ENCODE results near the gene MYCL.

MYCL gene

GRCh38 chr1:39925721-39926342, 24.1 kb upstream of the MYCL start:
- Histone ChIP-seq H3K36me3 (ENCODE audit: control insufficient read depth in 2 of 2, insufficient read depth in 1 of 2, low read length in 2 of 2) (no peaks in the 10 kb centered on the region), H3K4me3 (ENCODE audit: low read depth, low read length) (no peak overlapping the region), H3K27ac (ENCODE audit: extremely low read depth, low read depth, low read length) (no peak overlapping the region), H3K9me3 (ENCODE audit: control insufficient read depth, insufficient read depth, low read depth, low read length) (no peaks in the 10 kb centered on the region), H3K4me1 (ENCODE audit: control insufficient read depth, insufficient read depth, low read length) (no peaks in the 10 kb centered on the region)
- ChIA-PET CTCF (interaction anchor here (0.5 to 4.4 kb wide), 7 partner anchors 8 to 159 kb away, joined by 3 to 26 read pairs (median 3); no protein-coding TSS in a partner anchor), POLR2A (interaction anchor here (1.0 to 1.1 kb wide), 2 partner anchors 30 to 114 kb away, joined by 3 to 4 read pairs; partner anchors contain the start of gene CAP1)
- 0 out of 2 replicates have a peak, but pooled peaks have one; percentile 29 for TF ChIP-seq GLI4 (tag by site-specific recombination; IDR thresholded peaks at IDR 0.05)
- no peak for TF ChIP-seq ZNF354C (tag by site-specific recombination; IDR thresholded peaks at IDR 0.05; ENCODE audit: borderline replicate concordance, low read depth)
- peak; percentile 44; the same call in 1 of the 2 replicates for TF ChIP-seq ZIC2 (tag by site-specific recombination; IDR thresholded peaks at IDR 0.05)

DNA sequence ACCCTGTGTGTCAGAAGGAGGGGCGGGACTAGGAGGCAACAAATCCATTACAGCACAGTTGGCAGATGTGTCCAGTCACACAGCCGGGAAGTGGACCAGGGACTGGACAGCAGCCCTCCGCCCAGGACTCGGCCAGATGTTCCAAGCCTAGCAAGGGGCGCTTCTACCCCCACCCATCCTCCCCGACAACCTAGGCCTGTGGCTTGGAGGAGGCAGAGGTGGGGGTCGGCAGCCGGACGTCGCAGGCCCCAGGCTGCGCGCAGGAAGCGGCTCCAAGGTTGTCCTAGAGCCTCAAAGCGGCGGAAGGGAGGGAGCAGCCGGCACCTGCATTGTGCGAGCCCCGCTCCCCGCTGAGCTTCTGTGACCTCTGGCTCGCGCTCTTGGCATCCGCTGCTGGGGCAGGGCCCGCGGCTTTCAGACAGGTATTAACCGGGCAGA, 20.6 kb upstream of the MYCL start:
- Histone ChIP-seq H3K36me3 (ENCODE audit: control insufficient read depth in 2 of 2, insufficient read depth in 1 of 2, low read length in 2 of 2) (no peaks in the 10 kb centered on the region), H3K9me3 (ENCODE audit: control insufficient read depth, insufficient read depth, low read depth, low read length) (no peaks in the 10 kb centered on the region), H3K4me1 (ENCODE audit: control insufficient read depth, insufficient read depth, low read length) (no peaks in the 10 kb centered on the region), H3K4me3 (ENCODE audit: low read depth, low read length) (no peak overlapping the region), H3K27ac (ENCODE audit: extremely low read depth, low read depth, low read length) (no peak overlapping the region)
- CTCF ChIA-PET = interaction anchor here (1.1 to 9.4 kb wide), 4 partner anchors 15 to 122 kb away, joined by 3 to 188 read pairs (median 68); no protein-coding TSS in a partner anchor
- POLR2A ChIA-PET = no interaction called here
- no peak for TF ChIP-seq ZNF292 (tag by site-specific recombination; IDR thresholded peaks at IDR 0.05; ENCODE audit: borderline replicate concordance, low read depth)
- TF ChIP-seq ZNF596 (tag by site-specific recombination; IDR thresholded peaks at IDR 0.05) = no peak
- no peak for TF ChIP-seq ZNF311 (tag by site-specific recombination; IDR thresholded peaks at IDR 0.05; ENCODE audit: borderline replicate concordance)
- TF ChIP-seq ZNF335 (tag by site-specific recombination; conservative IDR thresholded peaks at IDR 0.05) = no peak
- no peak for TF ChIP-seq GLI4 (tag by site-specific recombination; IDR thresholded peaks at IDR 0.05)
- no peak for TF ChIP-seq ZNF37A (tag by site-specific recombination; IDR thresholded peaks at IDR 0.05)
- TF ChIP-seq ZNF169 (tag by site-specific recombination; IDR thresholded peaks at IDR 0.05) = no peak
- TF ChIP-seq, protein P1, sequence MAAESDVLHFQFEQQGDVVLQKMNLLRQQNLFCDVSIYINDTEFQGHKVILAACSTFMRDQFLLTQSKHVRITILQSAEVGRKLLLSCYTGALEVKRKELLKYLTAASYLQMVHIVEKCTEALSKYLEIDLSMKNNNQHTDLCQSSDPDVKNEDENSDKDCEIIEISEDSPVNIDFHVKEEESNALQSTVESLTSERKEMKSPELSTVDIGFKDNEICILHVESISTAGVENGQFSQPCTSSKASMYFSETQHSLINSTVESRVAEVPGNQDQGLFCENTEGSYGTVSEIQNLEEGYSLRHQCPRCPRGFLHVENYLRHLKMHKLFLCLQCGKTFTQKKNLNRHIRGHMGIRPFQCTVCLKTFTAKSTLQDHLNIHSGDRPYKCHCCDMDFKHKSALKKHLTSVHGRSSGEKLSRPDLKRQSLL (tag by site-specific recombination; IDR thresholded peaks at IDR 0.05) = no peak
- no peak for TF ChIP-seq TCF7L2 (IDR thresholded peaks at IDR 0.05; ENCODE audit: borderline replicate concordance, low read depth, low read length)
- TF ChIP-seq MYNN (tag by site-specific recombination; IDR thresholded peaks at IDR 0.05; ENCODE audit: borderline replicate concordance) = no peak
- no peak for TF ChIP-seq ZNF530 (tag by site-specific recombination; IDR thresholded peaks at IDR 0.05; ENCODE audit: low read depth)
- no peak for TF ChIP-seq ZNF184 (tag by site-specific recombination; IDR thresholded peaks at IDR 0.05)
- TF ChIP-seq ZNF654 (tag by site-specific recombination; IDR thresholded peaks at IDR 0.05; ENCODE audit: low read depth) = no peak
- TF ChIP-seq HOXA7 (CRISPR knock-in tag; IDR thresholded peaks at IDR 0.05; ENCODE audit: borderline replicate concordance) = no peak
- no peak for TF ChIP-seq ZNF645 (tag by site-specific recombination; IDR thresholded peaks at IDR 0.05)
- TF ChIP-seq ZNF571 (tag by site-specific recombination; IDR thresholded peaks at IDR 0.05) = no peak
- TF ChIP-seq, protein P2, sequence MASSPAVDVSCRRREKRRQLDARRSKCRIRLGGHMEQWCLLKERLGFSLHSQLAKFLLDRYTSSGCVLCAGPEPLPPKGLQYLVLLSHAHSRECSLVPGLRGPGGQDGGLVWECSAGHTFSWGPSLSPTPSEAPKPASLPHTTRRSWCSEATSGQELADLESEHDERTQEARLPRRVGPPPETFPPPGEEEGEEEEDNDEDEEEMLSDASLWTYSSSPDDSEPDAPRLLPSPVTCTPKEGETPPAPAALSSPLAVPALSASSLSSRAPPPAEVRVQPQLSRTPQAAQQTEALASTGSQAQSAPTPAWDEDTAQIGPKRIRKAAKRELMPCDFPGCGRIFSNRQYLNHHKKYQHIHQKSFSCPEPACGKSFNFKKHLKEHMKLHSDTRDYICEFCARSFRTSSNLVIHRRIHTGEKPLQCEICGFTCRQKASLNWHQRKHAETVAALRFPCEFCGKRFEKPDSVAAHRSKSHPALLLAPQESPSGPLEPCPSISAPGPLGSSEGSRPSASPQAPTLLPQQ (tag by site-specific recombination; IDR thresholded peaks at IDR 0.05) = no peak
- no peak for TF ChIP-seq KLF9 (tag by site-specific recombination; IDR thresholded peaks at IDR 0.05; ENCODE audit: low read depth)
- TF ChIP-seq ZBTB11 (tag by site-specific recombination; conservative IDR thresholded peaks at IDR 0.05; ENCODE audit: low read depth) = no peak

Measured in HEK293 (cell line).